GM19463 (cell line): Measurements from ENCODE around the gene DPYSL5.
"Not testable (repeated sequence)": the region's sequence is repeated elsewhere in the genome, so short reads cannot be mapped to it uniquely, and the experiment has no call there.

Experiments
- ATAC-seq: cut with Tn5 transposase; IDR thresholded peaks from one replicate; pipeline ENCODE4 v1.9.1; 2021; ENCODE audit warnings: mild to moderate bottlenecking, moderate library complexity; ENCODE audit not compliant: unreplicated experiment

DPYSL5 gene, protein sequence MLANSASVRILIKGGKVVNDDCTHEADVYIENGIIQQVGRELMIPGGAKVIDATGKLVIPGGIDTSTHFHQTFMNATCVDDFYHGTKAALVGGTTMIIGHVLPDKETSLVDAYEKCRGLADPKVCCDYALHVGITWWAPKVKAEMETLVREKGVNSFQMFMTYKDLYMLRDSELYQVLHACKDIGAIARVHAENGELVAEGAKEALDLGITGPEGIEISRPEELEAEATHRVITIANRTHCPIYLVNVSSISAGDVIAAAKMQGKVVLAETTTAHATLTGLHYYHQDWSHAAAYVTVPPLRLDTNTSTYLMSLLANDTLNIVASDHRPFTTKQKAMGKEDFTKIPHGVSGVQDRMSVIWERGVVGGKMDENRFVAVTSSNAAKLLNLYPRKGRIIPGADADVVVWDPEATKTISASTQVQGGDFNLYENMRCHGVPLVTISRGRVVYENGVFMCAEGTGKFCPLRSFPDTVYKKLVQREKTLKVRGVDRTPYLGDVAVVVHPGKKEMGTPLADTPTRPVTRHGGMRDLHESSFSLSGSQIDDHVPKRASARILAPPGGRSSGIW

DNA sequence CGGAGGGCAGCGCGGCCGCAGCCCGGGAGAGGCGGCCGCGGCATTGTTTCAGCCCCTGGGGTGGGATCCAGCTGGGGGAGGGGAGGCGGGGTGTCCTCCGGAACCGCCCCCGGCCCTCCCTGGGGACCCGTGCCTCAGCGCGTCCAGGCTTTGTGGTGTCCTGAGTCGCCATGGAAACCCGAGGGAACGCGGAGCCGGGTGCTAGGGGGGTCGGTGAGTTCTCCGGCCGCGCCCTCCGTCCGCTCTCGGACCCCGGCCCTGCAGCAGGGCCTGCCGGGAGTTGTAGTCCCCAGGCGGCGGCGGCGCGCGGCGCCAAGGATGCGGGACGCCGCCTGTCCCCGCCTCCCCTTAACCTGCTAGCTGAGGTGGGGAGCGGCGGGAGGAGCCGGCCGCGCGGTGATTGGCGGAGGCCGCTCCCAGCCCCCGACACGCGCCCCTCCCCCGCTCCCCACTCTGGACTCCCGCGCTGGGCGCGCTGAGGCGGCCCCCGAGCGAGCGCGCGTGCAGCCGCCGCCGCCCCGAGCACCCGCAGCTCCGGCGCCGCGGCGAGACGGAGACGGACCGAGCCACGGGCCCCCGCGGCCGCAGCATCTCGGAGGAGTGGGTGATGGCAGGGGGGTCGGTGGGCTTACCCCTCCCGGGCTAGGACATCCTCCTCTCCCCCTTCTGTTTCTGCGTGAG is at the start of gene DPYSL5:
Gene DPYSL5, plus strand, starts transcription at position 478 of the 681 bp plus-strand sequence. CDS start 50,368 bp downstream, outside the sequence.
- ATAC-seq, result no peak

DNA sequence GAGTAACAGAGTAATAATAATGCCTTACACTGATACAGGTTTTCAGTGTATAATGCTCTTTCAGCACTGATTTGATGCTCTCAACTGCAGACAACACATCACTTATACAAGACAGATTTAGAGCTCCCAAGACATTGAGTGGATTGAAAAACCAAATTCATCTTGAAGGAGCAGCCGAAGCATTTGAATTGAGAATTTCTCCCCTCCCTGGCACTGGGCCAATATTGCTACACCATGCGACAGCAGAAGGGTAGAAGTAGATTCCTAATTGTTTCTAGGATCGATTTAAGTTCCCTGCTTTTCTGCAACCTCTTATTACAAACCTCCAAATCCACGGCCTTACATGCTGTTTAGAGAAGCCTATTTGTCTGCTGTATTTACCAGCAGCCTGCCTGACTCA is 46.6 kb upstream of the DPYSL5 start:
- ATAC-seq, result no peak

GRCh38 chr2:26801796-26802195 is 46.1 kb upstream of the DPYSL5 start:
- no peak for ATAC-seq

DNA sequence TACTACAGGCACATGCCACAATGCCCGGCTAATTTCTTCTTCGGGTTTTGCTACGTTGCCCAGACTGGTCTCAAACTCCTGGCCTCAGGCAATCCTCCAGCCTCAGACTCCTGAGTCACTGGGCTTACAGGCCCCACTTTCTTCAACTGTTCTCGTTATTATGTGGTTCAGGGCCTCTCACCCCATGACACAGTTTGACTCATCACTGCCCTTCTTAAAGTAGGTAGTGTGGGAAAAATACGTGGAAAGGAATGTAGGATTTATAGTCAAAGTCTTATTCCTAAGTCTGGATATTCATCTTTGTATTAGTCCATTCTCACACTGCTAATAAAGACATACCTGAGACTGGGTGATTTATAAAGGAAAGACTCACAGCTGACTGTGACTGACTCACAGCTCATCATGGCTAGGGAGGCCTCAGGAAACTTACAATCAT is 42.7 kb upstream of the DPYSL5 start:
- no peak for ATAC-seq

DNA sequence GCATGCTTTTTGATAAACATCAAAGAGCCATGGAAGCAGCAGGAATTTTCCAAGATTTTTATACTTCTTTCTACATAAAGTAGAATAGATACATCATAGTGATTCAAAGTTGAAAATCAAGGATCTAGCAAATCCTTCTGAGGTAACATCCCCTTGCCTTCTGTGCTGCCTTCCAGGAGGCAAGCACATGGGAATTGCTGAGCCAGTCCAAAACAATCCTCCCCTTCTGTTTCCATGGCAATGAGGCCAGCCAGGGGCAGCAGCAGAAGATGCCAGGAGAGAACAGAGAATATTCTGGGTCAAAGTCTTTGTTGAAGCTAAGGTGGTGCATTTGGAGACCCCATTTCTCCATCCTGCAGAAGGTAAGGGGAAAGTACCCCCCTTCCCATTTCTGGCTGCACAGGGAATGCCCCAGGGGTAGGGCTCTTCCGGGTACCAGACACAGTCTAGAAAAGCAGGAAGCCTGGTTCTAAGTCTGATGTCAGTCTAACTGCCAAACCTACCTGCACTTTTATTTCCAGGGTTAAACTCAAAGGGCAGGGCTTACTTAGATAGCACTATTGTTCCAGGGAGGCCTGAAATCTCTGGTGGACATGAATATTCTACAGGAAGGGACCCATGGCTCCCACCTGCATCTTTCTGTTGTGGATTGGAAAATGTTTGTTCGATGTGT is 40.0 kb upstream of the DPYSL5 start:
- ATAC-seq, result no peak

DNA sequence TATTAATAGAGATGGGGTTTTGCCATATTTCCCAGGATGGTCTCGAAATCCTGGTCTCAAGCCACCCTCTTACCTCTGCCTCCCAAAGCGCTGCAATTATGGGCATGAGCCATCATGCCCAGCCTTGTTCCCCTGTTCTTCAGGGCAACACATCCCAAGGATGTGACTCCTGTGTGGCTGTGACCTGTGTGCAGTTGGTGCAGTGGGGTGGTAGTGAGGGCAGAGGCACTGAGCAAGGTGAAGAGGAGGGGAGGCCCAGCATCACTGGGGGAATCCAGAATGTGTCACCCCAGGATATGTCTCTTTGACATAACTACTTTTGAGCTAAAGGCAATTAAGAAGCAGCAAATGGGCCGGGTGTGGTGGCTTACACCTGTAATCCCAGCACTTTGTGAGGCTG is 38.7 kb upstream of the DPYSL5 start:
- no peak for ATAC-seq

GRCh38 chr2:26809876-26810577 is 37.9 kb upstream of the DPYSL5 start:
- ATAC-seq, result no peak

DNA sequence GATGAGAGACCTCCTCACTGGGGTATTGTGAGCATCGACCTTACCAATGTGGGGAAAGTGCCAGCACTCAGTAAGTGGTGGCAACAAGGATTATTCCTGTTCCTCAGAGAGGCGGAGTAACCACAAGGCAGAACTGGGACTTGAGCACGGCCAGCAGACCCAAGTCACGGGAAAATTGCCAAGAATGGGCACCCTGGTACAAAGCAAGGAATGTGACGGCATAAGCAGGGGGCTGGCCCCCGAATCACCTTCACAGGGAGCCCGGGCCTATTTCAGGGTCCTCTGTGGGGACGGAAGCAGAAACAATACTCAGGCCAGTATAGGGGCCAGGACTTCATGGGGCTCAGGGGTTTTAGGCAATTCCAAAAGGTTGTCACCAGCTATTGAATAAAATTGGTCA is 36.7 kb upstream of the DPYSL5 start:
- no peak for ATAC-seq

DNA sequence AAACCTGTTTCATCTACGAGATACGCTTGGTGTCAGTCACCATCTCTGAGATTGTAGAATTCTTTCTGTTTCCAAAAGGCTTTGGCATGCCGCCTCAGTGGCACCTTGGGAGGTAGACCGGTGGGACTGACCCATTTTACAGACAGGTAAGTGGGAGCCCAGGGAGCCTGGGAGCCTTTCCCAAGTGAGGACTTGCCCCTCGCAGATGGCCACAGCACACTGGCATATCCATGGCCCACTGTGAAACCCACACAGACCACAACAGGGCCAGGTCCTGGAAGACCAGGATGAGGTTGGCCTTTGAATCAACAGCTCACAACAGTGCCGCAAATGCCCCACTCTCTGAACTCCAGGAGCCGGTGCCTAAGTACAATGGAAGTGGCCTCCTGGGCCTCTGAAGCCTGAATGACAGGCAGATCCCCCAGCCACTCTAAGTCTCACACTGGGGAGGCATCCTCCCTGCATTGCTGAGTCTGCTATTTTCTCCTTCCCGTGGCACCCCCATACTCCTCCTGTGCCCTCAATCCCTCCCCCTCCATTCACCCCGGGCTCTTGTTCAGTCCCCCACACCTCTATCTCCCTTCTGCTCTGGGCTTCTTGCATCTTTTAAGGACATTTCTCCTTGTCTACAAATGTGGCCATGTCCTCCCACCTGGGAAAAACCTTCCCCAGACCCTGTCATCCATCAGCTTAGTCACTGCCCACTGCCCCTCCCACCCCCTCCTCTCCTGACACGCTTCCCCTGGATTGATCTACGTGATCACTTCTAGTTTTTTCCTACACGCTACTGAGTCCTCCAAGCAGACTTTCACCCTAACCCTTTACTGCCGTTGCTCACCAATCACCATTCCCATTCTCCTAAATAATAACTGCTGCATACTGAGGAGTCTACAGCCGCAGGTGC is 35.9 kb upstream of the DPYSL5 start:
- ATAC-seq, result no peak

GRCh38 chr2:26812731-26813130 is 35.2 kb upstream of the DPYSL5 start:
- no peak for ATAC-seq

DNA sequence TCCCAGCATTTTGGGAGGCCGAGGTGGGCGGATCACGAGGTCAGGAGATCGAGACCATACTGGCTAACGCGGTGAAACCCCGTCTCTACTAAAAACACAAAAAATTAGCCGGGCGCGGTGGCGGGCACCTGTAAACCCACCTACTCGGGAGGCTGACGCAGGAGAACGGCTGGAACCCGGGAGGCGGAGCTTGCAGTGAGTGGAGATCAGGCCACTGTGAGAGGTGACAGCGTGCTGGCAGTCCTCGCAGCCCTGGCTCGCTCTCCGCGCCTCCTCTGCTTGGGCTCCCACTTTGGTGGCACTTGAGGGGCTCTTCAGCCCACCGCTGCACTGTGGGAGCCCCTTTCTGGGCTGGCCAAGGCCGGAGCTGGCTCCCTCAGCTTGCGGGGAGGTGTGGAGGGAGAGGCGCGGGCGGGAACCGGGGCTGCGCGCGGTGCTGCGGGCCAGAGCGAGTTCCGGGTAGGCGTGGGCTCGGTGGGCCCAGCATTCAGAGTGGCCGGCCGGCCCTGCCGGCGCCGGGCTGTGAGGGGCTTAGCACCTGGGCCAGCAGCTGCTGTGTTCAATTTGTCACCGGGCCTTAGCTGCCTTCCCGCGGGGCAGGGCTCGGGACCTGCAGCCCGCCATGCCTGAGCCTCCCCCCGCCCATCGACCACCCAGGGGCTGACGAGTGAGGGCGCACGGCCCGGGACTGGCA is 33.7 kb upstream of the DPYSL5 start:
- not testable (repeated sequence) for ATAC-seq

DNA sequence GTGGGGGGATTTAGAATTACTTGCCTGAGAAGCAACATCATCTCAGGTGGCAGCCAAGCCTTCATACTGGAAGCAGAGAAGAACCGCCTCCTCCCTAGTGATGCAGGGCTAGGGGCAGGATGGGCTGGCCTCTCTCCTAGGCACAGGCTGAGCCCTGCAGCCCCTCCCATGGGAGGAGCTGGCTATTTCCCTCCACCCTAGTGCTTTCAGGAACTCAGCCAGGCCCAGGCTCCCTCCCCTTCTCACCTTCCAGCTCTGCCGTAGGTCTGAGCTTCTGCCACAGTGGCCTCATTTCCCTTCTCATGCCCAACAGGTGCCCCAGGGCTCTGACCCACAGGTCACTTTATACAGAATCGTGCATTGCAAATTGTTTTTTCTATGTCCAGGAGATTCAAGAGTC is 31.0 kb upstream of the DPYSL5 start:
- no peak for ATAC-seq

GRCh38 chr2:26818255-26818654 is 29.7 kb upstream of the DPYSL5 start:
- ATAC-seq, result no peak

- no peak for ATAC-seq
Measured at GRCh38 chr2:26818972-26819371, 29.0 kb upstream of the DPYSL5 start.

GRCh38 chr2:26820932-26821331 is 27.0 kb upstream of the DPYSL5 start:
- ATAC-seq, result no peak

DNA sequence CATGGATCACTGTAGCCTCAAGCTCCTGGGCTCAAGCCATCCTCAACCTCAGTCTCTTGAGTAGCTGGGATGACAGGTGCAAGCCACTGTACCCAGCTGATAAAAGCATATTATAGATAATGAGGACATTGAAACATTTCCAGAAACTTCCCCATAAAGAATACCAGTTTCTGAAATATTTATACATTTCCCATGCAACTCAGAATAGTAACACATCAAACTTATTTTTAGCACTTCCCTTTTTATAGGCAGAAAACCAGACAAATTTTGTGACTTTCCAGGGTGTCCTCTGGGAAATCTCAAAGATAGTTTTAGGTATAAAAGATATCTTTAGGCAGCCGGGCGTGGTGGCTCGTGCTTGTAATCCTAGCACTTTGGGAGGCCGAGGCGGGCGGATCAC is 25.1 kb upstream of the DPYSL5 start:
- ATAC-seq, result no peak

DNA sequence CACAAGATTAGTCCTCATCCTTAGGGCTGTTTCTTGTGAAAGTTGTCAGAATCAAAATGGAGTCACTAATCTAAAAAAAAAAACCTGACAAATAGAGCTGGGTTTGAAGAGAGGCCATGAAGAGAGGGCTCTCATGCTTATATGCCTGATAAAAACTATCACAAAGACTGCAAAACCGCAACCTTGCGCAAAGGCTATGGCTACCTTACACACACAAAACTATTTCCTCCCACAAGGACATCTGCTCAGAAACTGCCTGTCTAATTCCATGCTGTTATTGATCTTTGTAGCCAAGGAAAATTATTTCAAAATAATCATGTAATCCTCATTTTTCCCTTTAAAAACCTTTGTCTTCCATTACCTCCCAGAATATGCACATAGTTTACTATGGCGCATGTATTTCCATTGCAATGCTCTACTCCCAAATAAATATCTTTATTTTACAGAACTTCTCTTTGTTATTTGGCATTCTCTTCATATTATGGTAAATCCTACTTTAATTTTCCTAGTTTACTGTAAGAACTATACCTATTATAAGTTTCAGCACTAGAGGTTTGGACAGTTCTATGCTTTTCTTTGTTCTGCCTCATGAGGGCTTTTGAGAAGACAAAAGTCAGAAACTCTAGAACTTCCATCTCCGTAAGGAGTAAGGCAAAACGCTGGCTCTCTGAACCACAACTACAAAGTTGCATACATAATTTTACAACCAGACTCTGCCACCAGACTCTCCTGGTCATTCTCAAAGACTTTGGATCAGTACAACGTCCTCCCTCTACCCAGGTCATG is 9.6 kb upstream of the DPYSL5 start:
- ATAC-seq, result no peak

DNA sequence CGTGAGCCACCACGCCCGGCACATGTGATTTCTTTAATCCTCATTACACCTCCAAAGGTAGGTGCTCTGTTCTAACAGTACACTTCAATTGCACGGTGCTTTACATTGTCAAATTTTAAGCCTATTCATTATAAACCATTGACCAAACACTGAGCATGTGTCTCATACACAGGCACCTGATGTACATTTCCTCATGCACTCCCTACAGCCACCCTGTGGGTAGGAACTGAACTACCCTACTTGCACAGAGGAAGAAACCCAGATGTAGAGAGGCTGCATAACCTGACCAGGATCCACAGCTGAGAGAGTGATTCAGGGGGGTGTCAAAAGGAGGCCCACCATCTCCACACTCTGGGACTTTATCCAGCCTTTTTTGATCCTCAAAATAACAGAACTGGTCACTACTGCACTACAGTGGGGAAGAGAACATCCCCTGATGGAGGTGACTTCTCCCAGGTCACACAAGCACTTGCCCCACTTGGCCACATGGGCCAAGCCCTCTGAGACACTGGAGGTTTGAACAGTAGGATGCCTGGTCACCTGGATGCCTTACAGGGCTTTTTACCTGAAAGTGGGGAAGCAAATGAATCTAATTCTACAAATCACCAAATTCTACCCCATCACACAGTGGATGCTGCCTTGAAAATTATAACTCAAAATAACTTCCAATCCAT is 6.9 kb upstream of the DPYSL5 start:
- ATAC-seq, result no peak
